Measurements from ENCODE around the gene PTPN2.

GRCh38 chr18:12766986-12767433, 117.0 kb downstream of the PTPN2 start:
- no peak for TF ChIP-seq EZH2 (IDR thresholded peaks at IDR 0.05; ENCODE audit: borderline replicate concordance, insufficient read depth, low read depth, low read length, poor library complexity, severe bottlenecking)
- no peak for TF ChIP-seq CTCF (IDR thresholded peaks at IDR 0.05)

Measured in B cell (primary cell).